Colonic mucosa (tissue), 4 donors: ENCODE data around the gene KLF11. TPM values are rescaled to one million over a fixed set of nuclear protein-coding genes. Genes with fewer than 3 reads are reported as not detected.

Experiments
- DNase-seq: peaks from one replicate; pipeline ENCODE4 v3.0.0-alpha.2; 2020
- H3K27ac ChIP-seq: fragments of 200-600 bp; one replicate; pipeline ENCODE4 v1.8.0; 2021
- H3K27me3 ChIP-seq: fragments of 200-600 bp; one replicate; pipeline ENCODE4 v1.8.0; 2021
- H3K36me3 ChIP-seq: fragments of 200-600 bp; one replicate; pipeline ENCODE4 v1.8.0; 2021
- H3K4me1 ChIP-seq: fragments of 200-600 bp; one replicate; pipeline ENCODE4 v1.8.0; 2021; ENCODE audit warnings: mild to moderate bottlenecking
- H3K4me3 ChIP-seq: fragments of 200-600 bp; one replicate; pipeline ENCODE4 v1.8.0; 2021
- H3K9ac ChIP-seq, 2 donors: one replicate each; pipeline ENCODE4 v1.7.0; 2013; ENCODE audit warnings: control low read depth in 2 of 2, low read depth in 2 of 2, low read length in 2 of 2
- H3K9me3 ChIP-seq: fragments of 200-600 bp; one replicate; pipeline ENCODE4 v1.8.0; 2021
- CTCF ChIP-seq: fragments of 200-600 bp; IDR thresholded peaks from one replicate; pipeline ENCODE4 v1.8.0; 2022; ENCODE audit warnings: antibody characterized with exemption, mild to moderate bottlenecking
- intact Hi-C: fragments of 100-400 bp; cut with DNase I; formaldehyde crosslinking; loops from one replicate; pipeline ENCODE4 v1.14.1; 2022
- total RNA-seq, 2 donors: library from RNA; stranded (reverse); fragmentation: NEBNext Ultra II Directional in 1 of 2; extraction: Animal tissue kit (Norgen Biotek cat#: 25700) in 1 of 2; gene quantifications; one replicate each; pipeline ENCODE4 v1.2.1, GENCODE V29; 2021
- donor health status: healthy.
- donor health status: DM: no; HTN: no; CAD: no.
- donor health status: DM: no; HTN: no; CAD: no.

The KLF11 gene
- total RNA-seq, 2 donors from 2014 or later: 6.6 to 11.2 TPM

DNA sequence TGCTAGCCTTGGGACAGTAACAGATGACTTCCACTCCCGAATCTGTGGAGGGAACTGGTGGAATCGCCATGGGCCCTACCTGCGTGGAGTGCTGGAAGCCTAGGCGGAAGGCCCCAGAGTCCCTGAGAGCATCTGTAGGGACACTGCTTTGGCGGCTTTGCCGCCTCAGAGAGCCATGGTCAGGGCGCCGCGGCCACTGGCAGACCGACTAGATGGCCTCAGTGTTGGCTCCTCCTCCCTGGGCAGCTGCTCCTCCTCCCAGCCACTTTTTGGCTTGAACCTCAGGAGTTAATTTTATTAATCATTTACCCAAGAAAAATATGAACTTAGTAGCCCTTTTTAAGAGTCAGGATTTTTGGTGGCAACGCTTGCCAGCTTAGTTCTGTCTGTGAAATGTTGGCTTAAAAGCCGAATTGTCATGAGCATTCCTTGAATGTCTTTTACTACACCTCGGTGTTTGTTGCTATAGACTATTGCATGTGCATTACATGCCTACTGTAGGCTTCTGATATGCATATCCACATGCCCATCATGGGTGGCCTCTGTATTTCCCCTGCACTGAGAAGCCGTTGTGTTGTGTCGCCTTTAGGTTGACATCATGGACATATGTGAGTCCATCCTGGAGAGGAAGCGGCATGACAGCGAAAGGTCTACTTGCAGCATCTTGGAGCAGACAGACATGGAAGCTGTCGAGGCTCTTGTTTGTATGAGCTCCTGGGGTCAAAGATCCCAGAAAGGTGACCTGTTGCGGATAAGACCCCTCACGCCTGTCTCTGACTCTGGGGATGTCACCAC, 2.4 kb downstream of the KLF11 start:
- Histone ChIP-seq H3K4me3 (no peak overlapping the region), H3K9me3 (no peaks in the 10 kb centered on the region), H3K27ac (no peak overlapping the region), H3K4me1 (no peaks in the 10 kb centered on the region), H3K27me3 (no peaks in the 10 kb centered on the region), H3K36me3 (no peaks in the 10 kb centered on the region), H3K9ac (no peak overlapping the region)
- TF ChIP-seq CTCF: no peak
- intact Hi-C loops: loop anchor here (5.0 kb wide), 2 partner anchors 63 to 233 kb away; no protein-coding TSS in a partner anchor
- no peak for DNase-seq

DNA sequence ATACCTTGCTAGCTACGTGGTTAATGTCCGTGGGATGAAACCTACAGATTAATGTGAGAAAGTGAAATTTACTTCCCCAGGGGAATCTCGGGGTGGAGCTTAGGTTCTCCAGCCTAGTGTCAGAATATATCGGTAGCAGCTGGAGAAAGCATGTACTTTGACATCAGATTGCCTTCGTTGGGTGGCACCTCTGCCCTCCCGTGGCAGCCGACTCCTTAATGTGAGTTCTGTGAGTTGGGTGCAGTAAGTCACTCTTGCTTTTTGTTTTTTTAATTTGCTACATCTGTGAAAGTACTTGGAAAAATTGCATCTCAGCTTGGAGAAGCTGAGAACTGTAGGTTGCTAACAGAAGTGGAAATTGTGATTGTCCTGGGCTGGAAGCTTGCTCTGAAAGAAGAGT, 3.6 kb downstream of the KLF11 start:
- no peaks in the 10 kb centered on the region for H3K36me3 ChIP-seq
- no peak overlapping the region for H3K27ac ChIP-seq

DNA sequence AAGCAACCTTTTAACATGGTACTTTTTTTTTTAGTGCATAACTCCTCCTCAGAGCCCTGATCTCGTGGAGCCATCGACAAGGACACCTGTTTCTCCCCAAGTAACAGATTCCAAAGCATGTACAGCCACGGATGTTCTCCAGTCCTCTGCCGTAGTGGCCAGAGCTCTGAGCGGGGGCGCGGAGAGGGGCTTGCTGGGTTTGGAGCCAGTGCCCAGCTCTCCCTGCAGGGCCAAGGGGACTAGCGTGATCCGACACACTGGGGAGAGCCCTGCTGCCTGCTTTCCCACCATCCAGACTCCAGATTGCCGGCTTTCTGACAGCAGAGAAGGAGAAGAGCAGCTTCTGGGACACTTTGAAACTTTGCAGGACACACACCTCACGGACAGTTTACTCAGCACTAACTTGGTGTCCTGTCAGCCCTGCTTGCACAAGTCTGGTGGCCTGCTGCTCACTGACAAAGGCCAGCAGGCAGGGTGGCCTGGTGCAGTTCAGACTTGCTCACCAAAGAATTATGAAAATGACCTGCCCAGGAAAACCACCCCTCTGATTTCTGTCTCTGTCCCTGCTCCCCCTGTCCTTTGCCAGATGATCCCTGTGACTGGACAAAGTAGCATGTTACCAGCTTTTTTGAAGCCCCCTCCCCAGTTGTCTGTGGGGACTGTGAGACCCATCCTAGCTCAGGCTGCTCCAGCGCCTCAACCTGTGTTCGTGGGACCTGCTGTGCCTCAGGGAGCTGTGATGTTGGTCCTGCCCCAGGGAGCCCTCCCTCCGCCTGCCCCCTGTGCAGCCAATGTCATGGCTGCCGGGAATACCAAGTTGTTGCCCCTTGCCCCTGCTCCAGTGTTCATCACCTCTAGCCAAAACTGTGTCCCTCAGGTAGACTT, 4.5 kb downstream of the KLF11 start:
- Histone ChIP-seq H3K4me1 (no peaks in the 10 kb centered on the region), H3K27me3 (no peaks in the 10 kb centered on the region), H3K9ac (no peak overlapping the region), H3K4me3 (no peak overlapping the region), H3K36me3 (no peaks in the 10 kb centered on the region), H3K27ac (no peak overlapping the region), H3K9me3 (no peaks in the 10 kb centered on the region)
- no peak for TF ChIP-seq CTCF
- intact Hi-C loops: loop anchor here (5.0 kb wide), 2 partner anchors 66 to 236 kb away; no protein-coding TSS in a partner anchor
- no peak for DNase-seq

More for the DNA sequence above, 3.6 kb downstream of the KLF11 start:
- no peak for TF ChIP-seq CTCF
- Histone ChIP-seq H3K9me3 (no peaks in the 10 kb centered on the region), H3K4me3 (no peak overlapping the region), H3K27me3 (no peaks in the 10 kb centered on the region), H3K9ac (no peak overlapping the region), H3K4me1 (no peaks in the 10 kb centered on the region)
- DNase-seq: no peak
- intact Hi-C loops: loop anchor here (5.0 kb wide), 2 partner anchors 65 to 235 kb away; no protein-coding TSS in a partner anchor

GRCh38 chr2:10048501-10049171, 5.3 kb downstream of the KLF11 start:
- H3K36me3 ChIP-seq: no peaks in the 10 kb centered on the region
- peak; percentile 31 for DNase-seq
- no peak overlapping the region for H3K27ac ChIP-seq
- TF ChIP-seq CTCF: peak; percentile 58
- H3K4me1 ChIP-seq: no peaks in the 10 kb centered on the region
- intact Hi-C loops: loop anchor here (5.0 kb wide), 2 partner anchors 66 to 236 kb away; no protein-coding TSS in a partner anchor
- H3K27me3 ChIP-seq: no peaks in the 10 kb centered on the region
- no peak overlapping the region for H3K4me3 ChIP-seq
- no peak overlapping the region for H3K9ac ChIP-seq
- no peaks in the 10 kb centered on the region for H3K9me3 ChIP-seq

DNA sequence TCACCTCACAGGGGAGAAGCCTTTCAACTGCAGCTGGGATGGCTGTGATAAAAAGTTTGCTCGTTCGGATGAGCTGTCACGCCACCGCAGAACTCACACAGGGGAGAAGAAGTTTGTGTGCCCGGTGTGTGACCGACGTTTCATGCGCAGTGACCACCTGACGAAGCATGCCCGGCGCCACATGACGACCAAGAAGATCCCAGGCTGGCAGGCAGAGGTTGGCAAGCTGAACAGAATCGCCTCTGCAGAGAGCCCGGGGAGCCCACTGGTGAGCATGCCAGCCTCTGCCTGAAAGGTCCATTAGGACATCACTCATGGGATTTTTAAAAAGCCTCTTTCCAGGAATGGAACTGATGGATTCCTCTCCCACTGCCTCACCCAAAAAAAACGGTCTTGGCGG, 8.9 kb downstream of the KLF11 start:
- Histone ChIP-seq H3K27me3 (no peaks in the 10 kb centered on the region), H3K4me3 (no peak overlapping the region), H3K9me3 (no peaks in the 10 kb centered on the region), H3K9ac (no peak overlapping the region), H3K4me1 (peaks cover 4% of the 10 kb centered on the region), H3K27ac (no peak overlapping the region), H3K36me3 (no peaks in the 10 kb centered on the region)
- intact Hi-C loops: no loop called here
- TF ChIP-seq CTCF: no peak
- no peak for DNase-seq
